K562 (cell line): ENCODE results near the gene CCL4. TPM values are rescaled to one million over a fixed set of nuclear protein-coding genes. Genes with fewer than 3 reads are reported as not detected.
"Not testable (repeated sequence)": the region's sequence is repeated elsewhere in the genome, so short reads cannot be mapped to it uniquely, and the experiment has no call there.

Experiments
- ATAC-seq: fragments of 200-7000 bp; cut with Tn5 transposase; 3 replicates; pipeline ENCODE4 v1.9.1; 2020; ENCODE audit warnings: moderate library complexity
- BruUV-seq: library from RNA; stranded (reverse); fragments of 400-500 nt; replicated peaks from 2 replicates; lab custom pipeline; 2021; lab: Mats Ljungman, UMichigan
- CTCF ChIA-PET: fragments of 300-600 bp; formaldehyde crosslinking; extraction: SDS; loops from one replicate; lab custom pipeline; 2021; ENCODE audit warnings: low intra/inter-chr PET ratio; lab: Yijun Ruan, JAX
- POLR2A ChIA-PET: fragments of 300-600, 350-650 bp; sonication (Branson Sonifier 250); formaldehyde crosslinking; extraction: SDS; loops from one replicate; lab custom pipeline; 2021; ENCODE audit warnings: antibody characterized with exemption, inconsistent platforms; lab: Yijun Ruan, JAX
- DNase-seq, 4 experiments: peaks; one replicate each; pipeline versions ENCODE4 v3.0.0 to v3.0.0-alpha.2; 2011 to 2018; ENCODE audit warnings: low spot score in 3 of 4, mixed read lengths in 3 of 4; ENCODE audit errors: extremely low read depth in 1 of 4
- FAIRE-seq: peaks from 2 replicates; lab custom pipeline; 2011; peaks lifted over from hg19 to GRCh38; lab: Jason Lieb, UNC
- H2AFZ ChIP-seq: 2 replicates; pipeline ENCODE4 v1.6.0; 2011; ENCODE audit warnings: low read depth, low read length, control low read depth, inconsistent platforms
- H3K27ac ChIP-seq: fragments of 200-600 bp; 3 replicates; pipeline ENCODE4 v1.8.0; 2011; ENCODE audit warnings: low read depth, mild to moderate bottlenecking, control low read depth, inconsistent platforms, low read length, moderate library complexity, mixed read lengths; ENCODE audit errors: extremely low read depth
- H3K27me3 ChIP-seq, 2 experiments: fragments of 300-600 bp in 1 of 2; 2 replicates in 1 of 2; 3 replicates in 1 of 2; pipeline versions ENCODE4 v1.6.0 to v1.8.0; 2011; ENCODE audit warnings: inconsistent platforms in 2 of 2, low read length in 2 of 2, mild to moderate bottlenecking in 1 of 2, mixed read lengths in 1 of 2, moderate library complexity in 1 of 2; ENCODE audit not compliant: control insufficient read depth in 2 of 2, insufficient read depth in 2 of 2
- H3K36me3 ChIP-seq: fragments of 300-600 bp; 3 replicates; pipeline ENCODE4 v1.8.0; 2011; ENCODE audit warnings: mild to moderate bottlenecking, low read length, inconsistent platforms; ENCODE audit not compliant: control insufficient read depth, insufficient read depth
- H3K4me1 ChIP-seq, 2 experiments: fragments of 200-600 bp in 1 of 2; replicated peaks in 1 of 2; 2 replicates in 1 of 2; 3 replicates in 1 of 2; pipeline versions ENCODE4 v1.5.1 to v1.8.0; 2011; ENCODE audit warnings: inconsistent platforms in 2 of 2, low read length in 2 of 2, mild to moderate bottlenecking in 1 of 2, mixed read lengths in 1 of 2, moderate library complexity in 1 of 2; ENCODE audit not compliant: control insufficient read depth in 2 of 2, insufficient read depth in 2 of 2
- H3K4me2 ChIP-seq: 2 replicates; pipeline ENCODE4 v1.6.1; 2011; ENCODE audit warnings: low read length, control low read depth, inconsistent platforms, mixed read lengths; ENCODE audit not compliant: insufficient read depth
- H3K4me3 ChIP-seq: fragments of 200-600 bp; sonication (generic), shearing (Covaris generic); 2 replicates; pipeline ENCODE4 v1.5.1; 2016; ENCODE audit warnings: control low read depth, inconsistent platforms
- H3K79me2 ChIP-seq: fragments of 200-600 bp; 3 replicates; pipeline ENCODE4 v1.8.0; 2011; ENCODE audit warnings: low read length, inconsistent platforms; ENCODE audit not compliant: control insufficient read depth, insufficient read depth
- H3K9ac ChIP-seq, 2 experiments: 2 replicates each; pipeline versions ENCODE4 v1.6.0 to v1.6.1; 2011; ENCODE audit warnings: low read depth in 2 of 2, low read length in 2 of 2, control low read depth in 1 of 2, inconsistent platforms in 1 of 2, mild to moderate bottlenecking in 1 of 2, mixed read lengths in 1 of 2; ENCODE audit not compliant: insufficient read depth in 1 of 2
- H3K9me1 ChIP-seq: one replicate; pipeline ENCODE4 v1.6.0; 2011; ENCODE audit warnings: inconsistent platforms, mild to moderate bottlenecking, low read length, moderate library complexity; ENCODE audit not compliant: control insufficient read depth, insufficient read depth
- H3K9me3 ChIP-seq: replicated peaks from 2 replicates; pipeline ENCODE4 v1.5.1; 2011; ENCODE audit warnings: low read depth, low read length, inconsistent platforms; ENCODE audit not compliant: control insufficient read depth, insufficient read depth
- H4K20me1 ChIP-seq: replicated peaks from 2 replicates; pipeline ENCODE4 v1.6.1; 2011; ENCODE audit warnings: low read length, inconsistent platforms, mixed read lengths; ENCODE audit not compliant: control insufficient read depth, insufficient read depth
- CBX8 ChIP-seq: fragments of 200-600 bp; sonication (generic); IDR thresholded peaks from 2 replicates; pipeline ENCODE4 v1.6.1; 2012; ENCODE audit warnings: borderline replicate concordance, mixed run types, low read depth, mild to moderate bottlenecking, moderate library complexity, mixed read lengths, low read length, control low read depth, inconsistent platforms; ENCODE audit not compliant: poor library complexity, severe bottlenecking; ENCODE audit errors: extremely low read depth
- HOXB6 ChIP-seq: fragments of 250-450 bp; sonication (Bioruptor Pico); IDR thresholded peaks from 2 replicates; pipeline ENCODE4 v1.5.1; 2022; ENCODE audit warnings: mild to moderate bottlenecking, borderline replicate concordance
- KAT7 ChIP-seq: sonication (generic); formaldehyde crosslinking; IDR thresholded peaks from 2 replicates; pipeline ENCODE4 v1.8.0; 2022; ENCODE audit warnings: missing genetic modification reagents, mild to moderate bottlenecking, borderline replicate concordance
- NR1H2 ChIP-seq: sonication (generic); formaldehyde crosslinking; IDR thresholded peaks from 2 replicates; pipeline ENCODE4 v1.4.0; 2020; ENCODE audit warnings: mild to moderate bottlenecking, missing genetic modification reagents
- PPARD ChIP-seq: fragments of 250-450 bp; sonication (Bioruptor Pico); IDR thresholded peaks from 2 replicates; pipeline ENCODE4 v1.8.0; 2022; ENCODE audit warnings: inconsistent platforms, mild to moderate bottlenecking, moderate library complexity
- PTTG1 ChIP-seq: fragments of 450-650 bp; IDR thresholded peaks from 2 replicates; pipeline ENCODE4 v1.6.1; 2016; ENCODE audit warnings: low read depth, mild to moderate bottlenecking, missing genetic modification characterization, missing compliant biosample characterization
- RCOR1 ChIP-seq, 2 experiments: IDR thresholded peaks; 2 replicates each; pipeline ENCODE4 v1.6.1; 2012; ENCODE audit warnings: low read depth in 2 of 2, low read length in 2 of 2, borderline replicate concordance in 1 of 2, improper control_type of control experiment in 1 of 2
- SRF ChIP-seq, 2 experiments: fragments of 250-450, 450-650 bp in 1 of 2; sonication (Bioruptor Pico) in 1 of 2; sonication (generic) in 1 of 2; formaldehyde crosslinking; IDR thresholded peaks; 2 replicates each; pipeline versions ENCODE4 v1.5.0 to v1.5.1; 2020 to 2022; ENCODE audit warnings: mild to moderate bottlenecking in 1 of 2, missing genetic modification reagents in 1 of 2
- TCF3 ChIP-seq: sonication (generic); formaldehyde crosslinking; IDR thresholded peaks from 2 replicates; pipeline ENCODE4 v1.4.0; 2020; ENCODE audit warnings: mild to moderate bottlenecking, missing genetic modification reagents
- ZNF444 ChIP-seq: fragments of 250-450 bp; sonication (Bioruptor Pico); IDR thresholded peaks from 2 replicates; pipeline ENCODE4 v1.4.0; 2020; ENCODE audit warnings: mild to moderate bottlenecking, moderate library complexity
- WGBS: fragments of 100-300 bp; shearing (Covaris generic); methylation state at CpG from one replicate; pipeline ENCODE4 v1.1.6; 2016; ENCODE audit warnings: low coverage, mixed read lengths; ENCODE audit not compliant: insufficient coverage; ENCODE audit errors: missing lambda C conversion rate; 5-methylcytosine and 5-hydroxymethylcytosine counted together
- in situ Hi-C: fragments of 300-500 bp; cut with MboI; formaldehyde crosslinking; loops from 4 replicates; pipeline ENCODE4 v1.15.0; 2018; ENCODE audit warnings: inconsistent platforms, mixed read lengths
- intact Hi-C: fragments of 100-400 bp; cut with micrococcal nuclease; formaldehyde crosslinking; loops from 2 replicates; pipeline ENCODE4 v1.14.2; 2022
- polyA plus RNA-seq, 8 experiments: library from polyadenylated mRNA; depleted of rRNA in 4 of 8; stranded (reverse) in 5 of 8; unstranded in 3 of 8; fragments of >200 nt; fragmentation: Nextera tagmentation in 2 of 8; fragmentation: Illumina TruSeq in 1 of 8; extraction: Ambion mirVana in 2 of 8; extraction: Trizol in 1 of 8; gene quantifications; 2 replicates each; pipeline versions ENCODE4 v1.2.1 to v1.2.3, GENCODE V29; 2011 to 2014; ENCODE audit warnings: inconsistent platforms in 1 of 8, missing spikeins in 1 of 8
- total RNA-seq, 7 experiments: library from RNA; depleted of rRNA in 6 of 7; stranded (reverse); fragments of >200 nt in 6 of 7; fragmentation: Illumina TruSeq in 2 of 7; extraction: Trizol in 2 of 7; gene quantifications; 2 replicates each; pipeline versions ENCODE4 v1.2.1 to v1.2.3, GENCODE V29; 2011 to 2021; ENCODE audit warnings: low replicate concordance in 1 of 7
- TF ChIP-seq, protein P1 (sequence below): sonication (generic); formaldehyde crosslinking; IDR thresholded peaks from 2 replicates; pipeline ENCODE4 v1.8.1; 2023; ENCODE audit warnings: mild to moderate bottlenecking, missing genetic modification reagents
- TF ChIP-seq, protein P2 (sequence below): IDR thresholded peaks from 2 replicates; pipeline ENCODE4 v1.6.1; 2011; ENCODE audit not compliant: insufficient read length; ENCODE audit errors: extremely low read depth

The CCL4 gene
- total and polyA plus RNA-seq, 9 of the 15 experiments (the other 6 are each of a cell fraction or from before 2014, with no cell fraction given) = 0.91 TPM; not detected in 8

DNA sequence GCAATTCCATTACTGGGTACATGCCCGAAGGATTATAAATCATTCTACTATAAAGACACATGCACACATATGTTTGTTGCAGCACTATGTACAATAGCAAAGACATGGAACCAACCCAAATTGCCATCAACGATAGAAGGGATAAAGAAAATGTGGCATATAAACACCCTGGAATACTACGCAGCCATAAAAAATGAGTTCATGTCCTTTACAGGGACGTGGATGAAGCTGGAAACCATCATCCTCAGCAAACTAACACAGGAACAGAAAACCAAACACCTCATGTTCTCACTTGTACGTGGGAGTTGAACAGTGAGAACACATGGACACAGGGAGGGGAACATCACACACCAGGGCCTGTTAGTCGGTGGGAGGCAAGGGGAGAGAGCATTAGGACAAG is 17.5 kb downstream of the CCL4 start:
- intact Hi-C loops, H3K27ac ChIP-seq, BruUV-seq, H3K4me1 ChIP-seq, H3K4me3 ChIP-seq, FAIRE-seq, H3K9me3 ChIP-seq, in situ Hi-C loops, ATAC-seq, H3K9me1 ChIP-seq, CTCF ChIA-PET, POLR2A ChIA-PET, H3K4me2 ChIP-seq, H3K9ac ChIP-seq, H4K20me1 ChIP-seq, H3K79me2 ChIP-seq, H3K36me3 ChIP-seq, H3K27me3 ChIP-seq, DNase-seq, H2AFZ ChIP-seq: not testable (repeated sequence)
- 0% methylated on average over 6 of the region's 6 CpGs for WGBS

DNA sequence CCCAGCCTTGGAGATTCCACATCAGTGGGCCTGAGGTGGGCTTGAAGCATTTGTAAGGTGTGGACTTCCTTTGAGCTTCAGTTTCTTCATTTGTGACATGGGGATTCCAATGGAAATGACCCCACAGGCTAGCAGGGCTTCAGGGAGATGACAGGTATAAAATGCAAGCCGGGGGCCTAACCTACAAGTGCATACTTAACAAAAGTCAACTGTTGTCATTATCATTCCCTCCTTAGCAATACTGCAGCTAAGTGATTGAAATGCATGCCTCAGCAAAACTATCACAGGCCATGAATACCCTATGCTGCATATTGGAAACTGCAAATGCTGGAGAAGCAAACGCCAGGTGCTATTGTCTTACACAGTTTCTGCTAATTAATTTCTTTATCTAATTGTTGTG is 19.8 kb downstream of the CCL4 start:
- in situ Hi-C loops = no loop called here
- FAIRE-seq = no peak
- POLR2A ChIA-PET = no interaction called here
- no peak overlapping the region for H3K4me2 ChIP-seq
- CTCF ChIA-PET = no interaction called here
- H4K20me1 ChIP-seq = no peaks in the 10 kb centered on the region
- no peak overlapping the region for H2AFZ ChIP-seq
- 4% methylated on average over 2 of the region's 2 CpGs for WGBS
- no peak for ATAC-seq
- no peaks in the 10 kb centered on the region for H3K4me1 ChIP-seq
- no peaks in the 10 kb centered on the region for H3K36me3 ChIP-seq
- BruUV-seq = no TSS peak
- no peaks in the 10 kb centered on the region; a peak in 1 of 5 replicates for H3K27me3 ChIP-seq
- intact Hi-C loops = no loop called here
- no peak overlapping the region for H3K4me3 ChIP-seq
- DNase-seq = no peak
- no peak overlapping the region for H3K9ac ChIP-seq
- H3K9me1 ChIP-seq = peaks cover 3% of the 10 kb centered on the region
- no peaks in the 10 kb centered on the region for H3K9me3 ChIP-seq
- no peaks in the 10 kb centered on the region for H3K79me2 ChIP-seq
- no peak overlapping the region for H3K27ac ChIP-seq
- TF ChIP-seq ZNF444 (no peak), CBX8 (no peak), NR1H2 (no peak), SRF (CRISPR knock-in tag; IDR thresholded peaks at IDR 0.05) (no peak), KAT7 (CRISPR knock-in tag) (no peak), HOXB6 (CRISPR knock-in tag) (no peak), PPARD (CRISPR knock-in tag) (no peak), TCF3 (CRISPR knock-in tag) (no peak), RCOR1 (IDR thresholded peaks at IDR 0.05; ENCODE audit: borderline replicate concordance in 1 of 2, low read depth in 2 of 2, low read length in 2 of 2) (no peak), PTTG1 (tag) (no peak)
- TF ChIP-seq, protein P1, sequence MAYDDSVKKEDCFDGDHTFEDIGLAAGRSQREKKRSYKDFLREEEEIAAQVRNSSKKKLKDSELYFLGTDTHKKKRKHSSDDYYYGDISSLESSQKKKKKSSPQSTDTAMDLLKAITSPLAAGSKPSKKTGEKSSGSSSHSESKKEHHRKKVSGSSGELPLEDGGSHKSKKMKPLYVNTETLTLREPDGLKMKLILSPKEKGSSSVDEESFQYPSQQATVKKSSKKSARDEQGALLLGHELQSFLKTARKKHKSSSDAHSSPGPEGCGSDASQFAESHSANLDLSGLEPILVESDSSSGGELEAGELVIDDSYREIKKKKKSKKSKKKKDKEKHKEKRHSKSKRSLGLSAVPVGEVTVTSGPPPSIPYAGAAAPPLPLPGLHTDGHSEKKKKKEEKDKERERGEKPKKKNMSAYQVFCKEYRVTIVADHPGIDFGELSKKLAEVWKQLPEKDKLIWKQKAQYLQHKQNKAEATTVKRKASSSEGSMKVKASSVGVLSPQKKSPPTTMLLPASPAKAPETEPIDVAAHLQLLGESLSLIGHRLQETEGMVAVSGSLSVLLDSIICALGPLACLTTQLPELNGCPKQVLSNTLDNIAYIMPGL (CRISPR knock-in tag) = no peak
- TF ChIP-seq, protein P2, sequence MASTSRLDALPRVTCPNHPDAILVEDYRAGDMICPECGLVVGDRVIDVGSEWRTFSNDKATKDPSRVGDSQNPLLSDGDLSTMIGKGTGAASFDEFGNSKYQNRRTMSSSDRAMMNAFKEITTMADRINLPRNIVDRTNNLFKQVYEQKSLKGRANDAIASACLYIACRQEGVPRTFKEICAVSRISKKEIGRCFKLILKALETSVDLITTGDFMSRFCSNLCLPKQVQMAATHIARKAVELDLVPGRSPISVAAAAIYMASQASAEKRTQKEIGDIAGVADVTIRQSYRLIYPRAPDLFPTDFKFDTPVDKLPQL = no peak
